Measurements from ENCODE around the gene ZNF827.

The ZNF827 gene

DNA sequence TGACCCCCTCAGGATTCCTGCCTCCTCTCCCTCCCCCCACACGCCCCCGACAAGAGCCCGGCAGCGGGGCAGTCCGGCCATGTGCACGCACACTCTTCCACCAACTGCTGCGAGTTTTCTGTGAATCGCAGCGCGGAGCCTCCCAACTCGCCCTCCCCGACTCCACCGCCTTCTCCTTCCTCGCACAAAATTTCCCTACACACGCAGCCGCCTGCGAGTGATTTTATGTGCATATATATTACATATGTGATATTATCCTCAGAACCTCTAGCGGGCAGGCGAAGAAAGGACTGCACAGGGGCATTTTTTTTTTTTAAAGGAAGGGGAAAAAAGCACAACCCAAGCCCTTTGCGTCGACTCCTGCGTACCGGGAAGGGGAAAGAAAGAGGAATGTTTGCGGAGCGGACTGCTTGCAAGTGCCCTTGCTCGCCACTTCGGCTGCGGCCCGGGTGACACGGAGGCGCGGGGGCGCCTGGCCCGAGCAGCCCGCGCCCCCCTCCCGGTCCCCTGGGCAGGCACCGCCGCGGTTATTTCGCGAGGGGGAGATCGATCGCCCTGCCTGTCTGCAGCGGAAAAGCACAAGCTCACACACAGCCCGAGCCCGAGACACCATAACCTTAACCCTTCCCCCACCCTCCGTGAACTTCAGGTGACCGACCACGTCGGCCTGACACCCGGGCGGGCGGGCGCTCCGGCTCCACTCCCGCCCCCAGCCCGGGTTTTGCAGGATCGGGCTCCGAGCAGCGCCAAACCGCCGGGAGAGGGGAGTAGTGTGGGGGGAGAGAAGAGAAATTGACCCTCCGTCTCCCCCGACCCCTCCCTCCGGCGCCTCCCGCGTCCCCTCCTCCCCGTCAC is 2.3 kb downstream of the ZNF827 start:
- peak; percentile 86 for DNase-seq
- in situ Hi-C loops (cut with MboI; ENCODE audit: low pct_unique_long_range_greater_than_20kb, low sequenced_read_pairs) = no loop called here

DNA sequence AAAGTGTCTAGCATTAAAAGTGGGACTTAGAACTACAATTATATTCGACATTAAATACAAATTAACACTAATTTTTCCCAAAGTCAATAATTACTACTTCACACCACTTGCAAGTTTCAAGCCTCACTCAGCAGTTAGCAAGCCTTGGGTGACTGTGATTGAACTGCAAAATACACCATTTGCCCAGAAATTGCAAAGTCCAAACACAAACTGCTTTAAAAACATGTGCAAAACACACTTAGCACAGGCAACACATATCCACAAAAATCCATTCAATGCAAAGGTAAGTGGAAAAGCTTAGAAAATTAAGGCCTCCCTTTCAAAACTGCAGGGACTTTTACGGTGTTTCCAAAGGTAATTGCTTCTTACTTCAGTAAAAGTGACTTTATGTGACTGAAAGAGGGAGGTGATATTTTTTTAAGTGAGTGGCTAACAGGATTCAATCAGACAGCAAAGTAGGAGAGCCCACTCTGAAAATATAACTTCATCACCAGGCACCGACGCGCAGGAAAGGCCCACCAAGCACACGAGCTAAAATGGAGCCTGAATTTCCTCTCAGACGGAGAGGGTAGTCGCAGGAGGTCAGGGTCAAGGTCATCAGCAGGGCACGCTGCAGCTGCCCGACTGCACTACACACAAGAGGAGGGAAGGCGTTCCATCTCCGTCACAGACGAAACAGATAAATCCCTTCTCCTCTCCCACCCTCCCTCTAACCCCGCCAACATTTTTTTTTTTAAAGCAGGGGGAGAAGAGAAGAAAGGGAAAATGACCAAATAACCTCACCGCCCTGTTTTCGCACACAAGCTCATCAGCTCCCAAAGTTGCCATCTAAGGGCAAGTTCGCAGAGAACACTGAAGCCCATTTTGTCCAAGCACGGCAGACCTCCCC is 3.1 kb downstream of the ZNF827 start:
- peak; percentile 61 for DNase-seq
- in situ Hi-C loops (cut with MboI; ENCODE audit: low pct_unique_long_range_greater_than_20kb, low sequenced_read_pairs) = no loop called here

GRCh38 chr4:145934434-145935047 is 4.1 kb downstream of the ZNF827 start:
- in situ Hi-C loops (cut with MboI; ENCODE audit: low pct_unique_long_range_greater_than_20kb, low sequenced_read_pairs) = no loop called here
- peak; percentile 44 for DNase-seq

- in situ Hi-C loops (cut with MboI; ENCODE audit: low pct_unique_long_range_greater_than_20kb, low sequenced_read_pairs) = no loop called here
- no peak for DNase-seq
Observed at GRCh38 chr4:145933134-145933533, 5.5 kb downstream of the ZNF827 start.

DNA sequence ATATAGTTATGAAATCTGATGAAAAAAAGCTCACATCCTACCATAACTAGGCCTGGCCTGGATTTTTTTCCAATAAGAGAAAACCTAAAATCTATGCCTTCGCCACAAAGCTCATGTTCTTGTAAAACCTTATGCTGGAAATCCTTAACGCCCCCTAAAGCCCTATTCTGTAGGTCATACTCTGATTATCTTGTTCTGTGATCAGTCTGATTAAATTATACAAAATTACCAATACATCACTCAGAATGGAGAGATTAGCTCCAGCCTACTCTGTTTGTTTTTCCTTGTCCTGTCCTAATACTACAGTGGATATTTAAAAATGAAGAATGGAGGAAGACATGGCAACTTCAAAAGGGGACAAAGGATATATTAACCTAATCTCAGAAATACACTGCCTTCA is 7.2 kb downstream of the ZNF827 start:
- in situ Hi-C loops (cut with MboI; ENCODE audit: low pct_unique_long_range_greater_than_20kb, low sequenced_read_pairs) = no loop called here
- DNase-seq = no peak

GRCh38 chr4:145930592-145930991 is 8.0 kb downstream of the ZNF827 start:
- no peak for DNase-seq
- in situ Hi-C loops (cut with MboI; ENCODE audit: low pct_unique_long_range_greater_than_20kb, low sequenced_read_pairs) = no loop called here

GRCh38 chr4:145929415-145930178 is 9.0 kb downstream of the ZNF827 start:
- in situ Hi-C loops (cut with MboI; ENCODE audit: low pct_unique_long_range_greater_than_20kb, low sequenced_read_pairs) = no loop called here

GRCh38 chr4:145928748-145929147 is 9.9 kb downstream of the ZNF827 start:
- in situ Hi-C loops (cut with MboI; ENCODE audit: low pct_unique_long_range_greater_than_20kb, low sequenced_read_pairs) = no loop called here
- no peak for DNase-seq

More at GRCh38 chr4:145929415-145930178, 9.0 kb downstream of the ZNF827 start:
- no peak for DNase-seq

DNA sequence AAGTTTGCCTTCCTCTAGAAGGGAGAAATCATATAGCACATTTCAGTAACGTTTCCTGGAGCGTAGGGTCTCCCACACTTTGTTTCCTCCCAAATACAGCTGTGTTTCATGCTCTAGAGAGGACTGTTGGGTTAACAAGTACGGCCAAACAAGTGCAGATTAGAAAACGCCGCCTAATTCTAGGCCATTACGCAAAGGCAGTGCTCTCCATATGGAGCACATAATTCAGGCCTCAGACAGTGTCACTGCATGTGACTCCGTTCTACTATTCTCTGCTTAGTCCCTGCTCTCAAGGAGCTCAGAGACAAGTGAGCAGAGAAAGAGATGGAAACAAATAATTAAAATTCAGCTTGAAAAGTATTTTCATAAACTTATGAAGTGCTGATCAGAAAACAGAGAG is 11.6 kb downstream of the ZNF827 start:
- in situ Hi-C loops (cut with MboI; ENCODE audit: low pct_unique_long_range_greater_than_20kb, low sequenced_read_pairs) = no loop called here
- no peak for DNase-seq

DNA sequence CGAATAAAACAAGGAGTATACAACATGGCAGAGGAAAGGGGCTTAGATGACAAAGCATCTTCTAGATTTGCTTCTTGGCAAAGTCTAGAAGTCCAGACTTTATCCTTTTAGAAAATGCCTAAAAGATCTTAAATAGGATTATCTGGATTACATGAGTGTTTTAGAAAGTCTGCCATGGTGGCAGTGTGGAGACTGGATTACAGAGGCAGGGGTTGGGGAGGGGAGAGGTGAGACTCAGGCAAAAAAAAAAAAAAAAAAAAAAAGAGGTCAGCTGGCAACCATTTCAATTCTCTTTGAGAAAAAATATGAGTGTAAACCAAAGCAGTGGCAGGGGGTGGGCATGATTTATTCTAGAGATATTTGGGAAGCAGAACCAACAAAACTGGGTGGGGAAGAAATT is 17.4 kb downstream of the ZNF827 start:
- DNase-seq = no peak
- in situ Hi-C loops (cut with MboI; ENCODE audit: low pct_unique_long_range_greater_than_20kb, low sequenced_read_pairs) = no loop called here

GRCh38 chr4:145920205-145920604 is 18.4 kb downstream of the ZNF827 start:
- in situ Hi-C loops (cut with MboI; ENCODE audit: low pct_unique_long_range_greater_than_20kb, low sequenced_read_pairs) = no loop called here
- DNase-seq = peak; percentile 49

DNA sequence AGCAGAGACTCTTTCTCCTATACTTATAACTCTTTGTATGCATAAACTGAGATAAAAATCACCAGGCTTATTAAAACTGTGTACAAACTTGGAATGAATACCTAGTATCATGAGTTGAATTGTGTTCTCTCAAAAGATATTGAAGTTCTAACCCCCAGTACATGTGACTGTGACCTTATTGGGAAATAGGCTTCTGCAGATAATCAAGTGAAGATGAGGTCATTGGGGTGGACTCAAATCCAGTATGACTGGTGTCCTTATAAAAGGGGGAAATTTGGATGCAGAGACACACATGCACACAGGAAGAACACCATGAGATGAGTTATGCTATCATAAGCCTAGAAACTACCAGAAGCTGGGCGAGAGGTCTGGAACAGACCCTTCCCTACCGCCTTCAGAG is 26.2 kb downstream of the ZNF827 start:
- in situ Hi-C loops (cut with MboI; ENCODE audit: low pct_unique_long_range_greater_than_20kb, low sequenced_read_pairs) = no loop called here
- no peak for DNase-seq

DNA sequence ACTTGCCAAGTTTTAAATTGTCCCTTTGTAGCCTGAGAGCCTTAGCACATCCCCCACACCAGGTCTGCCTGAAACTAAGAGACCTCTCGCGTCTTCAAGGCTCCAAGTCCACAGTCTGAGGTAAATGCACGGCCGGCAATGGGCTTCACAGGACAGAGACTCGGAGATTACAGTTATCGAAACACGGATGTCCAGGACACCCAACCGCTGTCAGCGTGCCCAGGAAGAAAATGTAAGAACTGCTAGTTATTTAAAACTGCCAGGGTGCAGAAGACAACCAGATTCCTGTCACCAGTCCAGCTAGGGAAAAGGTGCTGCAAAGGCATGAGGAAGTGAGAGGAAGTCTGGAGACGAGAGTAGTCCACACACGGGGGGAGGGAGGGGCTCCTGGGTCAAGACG is 28.9 kb downstream of the ZNF827 start:
- no peak for DNase-seq
- in situ Hi-C loops (cut with MboI; ENCODE audit: low pct_unique_long_range_greater_than_20kb, low sequenced_read_pairs) = no loop called here

- in situ Hi-C loops (cut with MboI; ENCODE audit: low pct_unique_long_range_greater_than_20kb, low sequenced_read_pairs) = no loop called here
- peak; percentile 41 for DNase-seq
Observed at GRCh38 chr4:145909281-145909715, 29.3 kb downstream of the ZNF827 start.

DNA sequence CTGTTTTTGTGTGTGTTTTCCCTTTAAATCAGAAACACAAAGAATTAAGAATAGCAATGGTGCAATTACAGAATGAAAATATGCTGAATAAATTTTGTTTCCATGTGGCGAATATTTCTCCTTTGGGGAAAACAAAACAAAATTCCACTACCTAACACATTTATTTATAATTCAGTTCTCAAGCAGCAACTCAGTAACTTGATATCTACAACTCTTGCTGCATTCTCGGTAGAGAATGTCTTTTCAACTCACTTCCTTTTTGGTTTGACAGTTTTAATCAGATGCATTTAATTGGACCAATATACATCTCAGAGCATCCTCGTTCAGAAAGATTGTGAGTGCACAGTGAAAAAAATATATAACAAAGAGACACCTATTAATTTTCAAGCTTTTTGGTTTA is 30.8 kb downstream of the ZNF827 start:
- in situ Hi-C loops (cut with MboI; ENCODE audit: low pct_unique_long_range_greater_than_20kb, low sequenced_read_pairs) = no loop called here
- DNase-seq = no peak

- DNase-seq = no peak
- in situ Hi-C loops (cut with MboI; ENCODE audit: low pct_unique_long_range_greater_than_20kb, low sequenced_read_pairs) = no loop called here
Observed at GRCh38 chr4:145907390-145907789, 31.2 kb downstream of the ZNF827 start.

- in situ Hi-C loops (cut with MboI; ENCODE audit: low pct_unique_long_range_greater_than_20kb, low sequenced_read_pairs) = no loop called here
- DNase-seq = no peak
Observed at GRCh38 chr4:145904413-145905177, 34.0 kb downstream of the ZNF827 start.

- no peak for DNase-seq
- in situ Hi-C loops (cut with MboI; ENCODE audit: low pct_unique_long_range_greater_than_20kb, low sequenced_read_pairs) = no loop called here
Observed at GRCh38 chr4:145902522-145902921, 36.1 kb downstream of the ZNF827 start.

Data from KBM-7 (cell line).